HCEC 1CT (cell line): ENCODE data around the gene SREBF1.

Experiments used
- DNase-seq: peaks from one replicate; pipeline ENCODE4 v3.0.0-alpha.2; 2017

Gene SREBF1

DNA sequence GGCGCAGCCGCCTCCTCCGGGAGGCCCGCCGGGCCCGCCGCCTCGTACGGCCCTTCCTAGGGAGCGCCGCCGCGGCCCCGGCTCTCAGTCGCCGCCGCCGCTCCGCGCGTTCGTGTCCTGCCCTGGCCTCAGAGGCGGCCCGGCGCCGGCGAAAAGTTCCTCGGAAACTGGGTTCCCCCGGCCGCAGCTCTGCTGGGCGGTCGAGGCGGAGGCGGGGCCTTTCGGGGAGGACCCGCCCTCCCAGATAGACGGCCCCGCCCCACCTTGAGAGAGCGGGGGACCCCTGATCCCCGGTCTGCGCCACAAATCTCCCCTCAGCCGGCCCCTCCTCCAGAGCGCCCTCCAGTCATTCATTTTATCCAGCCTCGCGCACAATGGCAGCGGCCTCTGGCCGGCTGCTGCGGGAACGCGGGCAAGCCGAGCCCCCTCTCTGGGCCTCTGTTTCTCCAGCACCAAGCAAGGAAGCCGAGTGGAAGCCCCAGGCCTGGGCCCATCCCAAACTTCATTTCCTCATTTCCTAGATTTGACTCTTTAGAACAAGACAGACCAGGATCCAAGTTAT, at the start of gene SREBF1:
Gene SREBF1, minus strand, starts transcription at position 169 of the 562 bp plus-strand sequence. CDS start 169 bp downstream, outside the sequence.
- DNase-seq, result peak; percentile 67

DNA sequence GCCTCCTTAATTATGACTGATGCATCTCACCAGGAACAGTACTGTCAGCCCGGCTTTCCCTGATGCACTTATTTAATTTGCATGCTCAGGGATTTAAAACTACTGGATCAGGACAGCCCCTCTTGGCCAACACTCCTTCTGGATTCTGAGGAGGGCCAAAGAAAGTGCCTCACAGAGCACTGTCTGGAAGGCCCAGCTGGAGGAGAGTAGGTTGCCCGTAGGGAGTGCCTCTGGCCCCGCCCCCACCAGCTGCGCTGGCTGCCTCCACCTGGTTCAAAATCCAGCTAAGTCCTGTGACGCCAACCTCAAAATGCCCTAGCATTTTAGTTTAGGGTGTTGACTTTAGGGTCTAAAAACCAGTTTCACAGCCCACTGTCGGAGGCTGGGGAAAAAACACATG, 49.4 kb upstream of the SREBF1 start:
- DNase-seq, result no peak

DNA sequence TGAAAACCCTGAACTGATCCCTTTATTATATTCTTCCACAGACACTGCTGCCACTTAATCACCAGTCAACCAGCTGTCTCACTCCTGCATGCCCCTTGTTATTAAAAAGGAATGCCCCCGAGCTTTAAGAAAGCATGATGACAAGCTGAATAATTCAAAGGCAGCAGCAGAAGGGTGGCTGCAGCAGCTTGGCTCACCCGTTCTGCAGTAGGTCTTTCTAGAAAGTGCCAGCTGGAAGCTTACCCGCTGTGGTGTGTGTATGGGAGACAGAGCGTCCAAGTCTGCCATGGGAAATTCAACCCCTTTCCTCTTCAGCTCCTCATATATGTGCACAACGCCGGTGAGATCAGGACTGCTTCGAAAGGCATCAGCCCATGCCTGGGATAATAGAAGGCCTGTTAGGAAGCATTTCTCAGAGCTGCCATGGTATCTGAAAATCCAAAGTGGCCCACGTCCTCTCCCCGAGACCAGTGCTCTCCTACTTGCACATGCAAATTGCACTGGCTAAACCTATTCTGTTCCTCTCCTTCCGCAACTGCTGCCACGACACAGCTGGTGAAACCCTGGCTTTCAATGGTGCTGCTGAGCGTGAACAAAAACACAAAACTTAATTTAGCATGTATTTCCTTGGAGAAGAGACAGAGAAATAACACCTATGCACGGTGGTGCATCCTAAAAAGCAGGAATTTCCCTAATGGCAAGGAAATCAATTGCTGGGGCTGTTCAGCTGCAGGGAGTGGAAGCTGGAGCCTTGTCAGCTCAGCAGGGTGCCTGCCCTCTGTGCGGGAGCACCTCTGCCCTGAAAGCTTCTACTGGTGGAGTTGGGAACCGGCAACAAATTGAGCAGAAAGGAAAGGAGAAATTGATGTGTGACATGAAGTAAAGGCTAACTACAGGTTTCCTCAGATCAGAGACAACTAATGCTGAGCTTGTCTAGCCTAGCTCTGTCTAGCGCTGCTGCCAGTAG, 47.9 kb upstream of the SREBF1 start:
- DNase-seq, result no peak

DNA sequence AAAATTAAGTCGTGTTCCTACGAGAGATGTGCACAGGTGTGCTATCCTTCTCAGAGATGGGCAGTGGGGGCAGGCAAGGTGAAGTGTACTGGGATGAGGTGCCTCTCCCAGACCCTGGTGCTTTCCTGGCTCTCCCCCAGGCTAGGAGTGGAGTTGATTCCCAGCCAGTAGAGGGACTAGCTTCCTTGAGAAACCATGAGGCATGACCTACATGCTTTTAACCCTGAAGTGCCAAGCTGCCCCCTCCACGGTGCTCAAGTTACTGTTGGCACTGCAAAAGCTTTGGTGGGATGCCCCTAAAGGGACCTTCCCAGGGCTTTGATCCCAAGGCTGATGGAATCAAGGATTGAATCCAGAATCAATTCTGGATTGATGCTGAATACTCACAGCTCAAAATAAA, 47.0 kb upstream of the SREBF1 start:
- no peak for DNase-seq

DNA sequence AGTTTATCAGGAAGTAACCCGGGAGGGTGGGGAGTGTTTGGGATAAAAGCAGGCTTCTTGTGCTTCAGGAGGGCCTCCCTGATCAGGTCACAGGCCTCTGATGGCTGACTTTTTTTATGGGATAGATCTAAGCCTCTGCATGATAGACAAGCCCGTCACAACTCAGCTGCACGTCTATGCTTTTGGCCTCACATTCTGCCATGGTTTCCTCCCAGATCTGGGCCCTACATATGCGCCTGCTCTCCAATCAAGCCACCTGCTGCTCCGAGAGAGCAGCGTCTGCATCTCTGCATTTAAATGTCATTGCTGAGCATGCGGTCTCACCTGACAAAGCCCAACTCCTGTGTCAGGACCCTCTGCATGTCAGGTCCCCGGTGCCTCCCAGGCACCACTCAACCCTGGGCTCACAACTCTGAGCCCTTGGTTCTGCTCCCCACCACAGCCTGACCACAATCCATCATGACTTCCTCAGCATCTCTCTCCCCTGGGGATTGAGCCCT, 45.3 kb upstream of the SREBF1 start:
- no peak for DNase-seq

DNA sequence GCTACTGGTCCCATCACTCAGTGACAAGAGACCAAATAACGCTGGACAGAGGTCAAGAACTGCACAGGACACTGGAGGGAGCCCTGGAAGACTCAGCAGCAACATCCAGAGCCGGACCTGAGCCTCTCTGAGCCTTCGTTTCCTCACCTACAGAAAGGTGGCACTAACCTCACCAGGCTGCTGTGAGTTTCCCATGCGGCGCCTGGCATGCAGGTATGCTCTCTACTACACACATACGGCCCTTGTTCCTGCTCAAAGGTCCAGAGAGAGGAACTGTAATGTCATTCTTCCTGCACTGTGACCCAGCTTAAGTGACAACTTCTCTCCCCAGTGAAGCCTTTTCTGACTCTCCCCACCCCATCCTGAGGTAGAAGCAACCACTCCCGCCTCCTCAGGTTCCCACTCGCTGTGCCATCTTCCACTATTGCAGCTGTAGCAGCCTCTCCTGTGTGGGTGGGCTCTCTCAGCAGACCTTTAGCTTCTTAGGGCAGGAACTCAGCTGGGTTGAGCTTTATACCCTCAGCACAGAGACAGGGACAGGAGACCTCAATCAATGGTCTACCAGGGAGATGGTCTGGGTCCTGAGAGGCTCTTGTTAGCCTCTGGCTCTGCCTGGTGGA, 43.9 kb upstream of the SREBF1 start:
- DNase-seq, result no peak

DNA sequence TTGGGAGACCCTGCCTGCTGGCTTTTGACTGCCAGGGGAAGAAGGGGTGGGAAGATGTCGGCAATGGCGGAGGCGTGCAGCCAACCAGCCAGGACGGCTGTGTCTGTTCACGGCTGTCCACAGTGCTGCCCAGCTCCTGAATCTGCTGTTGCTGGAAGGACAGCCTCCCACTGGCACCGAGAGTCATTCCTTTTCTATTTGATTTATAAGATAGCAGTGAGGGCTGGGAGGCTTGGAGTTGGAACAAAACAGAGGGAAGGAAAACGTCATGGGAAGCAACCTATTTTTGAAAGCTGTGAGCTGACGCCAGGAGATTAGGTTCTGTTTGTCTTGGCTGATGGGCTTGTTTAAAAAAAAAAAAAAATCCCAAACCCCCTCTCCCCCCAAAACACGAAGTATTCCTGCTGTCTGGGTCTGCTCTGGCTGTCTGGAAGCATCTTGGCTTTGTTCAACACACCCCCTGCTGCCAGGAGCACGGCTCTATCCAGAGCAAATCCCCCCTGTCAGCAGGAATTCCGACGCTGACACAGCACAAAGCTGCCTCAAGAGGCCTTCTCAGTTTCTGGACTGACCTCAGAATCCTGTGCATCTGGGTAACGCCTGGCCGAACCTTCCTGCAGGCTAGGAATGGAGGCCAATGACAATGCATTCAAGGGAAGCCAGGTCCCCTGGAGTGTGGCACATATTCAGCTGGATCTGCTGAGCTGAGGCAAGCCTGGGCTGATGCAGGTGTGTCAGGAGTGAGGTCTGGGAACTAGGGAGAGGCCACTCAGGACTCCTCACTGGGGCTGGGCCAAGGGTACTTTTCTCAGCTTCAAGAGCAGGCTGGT, 41.0 kb upstream of the SREBF1 start:
- DNase-seq, result no peak

DNA sequence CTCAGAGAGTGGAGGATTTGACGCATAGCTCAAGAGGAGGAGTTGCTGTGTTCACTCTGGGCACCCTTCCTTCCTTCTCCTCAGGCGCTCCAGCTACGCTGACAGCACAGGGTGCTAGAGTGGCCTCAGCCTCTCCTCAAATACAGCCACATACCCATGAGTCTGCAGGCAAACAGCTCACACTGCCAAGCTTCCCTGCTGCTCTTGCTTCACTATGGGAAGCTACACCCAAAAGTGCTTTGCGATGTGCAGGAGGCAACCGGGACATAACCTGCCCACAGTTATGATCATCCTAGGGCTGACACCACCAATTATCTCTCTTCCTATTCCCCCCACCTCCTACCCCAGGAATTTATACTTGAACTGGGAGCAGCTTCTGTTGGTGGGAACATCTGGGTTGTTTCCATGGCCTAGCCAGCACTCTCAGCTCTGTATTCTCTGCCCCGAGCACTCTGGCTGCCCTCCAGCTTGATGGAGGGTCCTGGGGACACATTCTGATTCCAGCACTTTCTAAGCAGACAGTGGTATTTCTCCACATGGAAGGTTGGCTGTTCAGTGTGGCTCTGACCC, 40.3 kb upstream of the SREBF1 start:
- no peak for DNase-seq

DNA sequence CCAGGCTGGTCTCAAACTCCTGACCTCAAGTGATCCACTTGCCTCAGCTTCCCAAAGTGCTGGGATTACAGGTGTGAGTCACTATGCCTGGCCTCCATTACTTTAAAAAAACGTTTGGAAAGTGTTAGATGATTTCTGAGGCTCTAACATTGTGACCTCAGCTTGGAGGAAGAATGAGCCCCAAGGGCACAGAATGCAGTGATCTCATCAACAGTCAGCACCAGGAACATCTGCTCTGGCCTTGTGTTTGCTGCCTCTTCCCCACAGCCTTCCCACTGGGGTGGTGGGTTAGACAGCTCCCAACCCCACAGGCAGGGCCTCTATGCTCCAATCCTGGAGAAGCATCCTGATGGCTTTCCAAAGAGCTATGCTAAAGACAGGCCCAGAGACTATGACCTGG, 37.7 kb upstream of the SREBF1 start:
- peak; percentile 94 for DNase-seq

DNA sequence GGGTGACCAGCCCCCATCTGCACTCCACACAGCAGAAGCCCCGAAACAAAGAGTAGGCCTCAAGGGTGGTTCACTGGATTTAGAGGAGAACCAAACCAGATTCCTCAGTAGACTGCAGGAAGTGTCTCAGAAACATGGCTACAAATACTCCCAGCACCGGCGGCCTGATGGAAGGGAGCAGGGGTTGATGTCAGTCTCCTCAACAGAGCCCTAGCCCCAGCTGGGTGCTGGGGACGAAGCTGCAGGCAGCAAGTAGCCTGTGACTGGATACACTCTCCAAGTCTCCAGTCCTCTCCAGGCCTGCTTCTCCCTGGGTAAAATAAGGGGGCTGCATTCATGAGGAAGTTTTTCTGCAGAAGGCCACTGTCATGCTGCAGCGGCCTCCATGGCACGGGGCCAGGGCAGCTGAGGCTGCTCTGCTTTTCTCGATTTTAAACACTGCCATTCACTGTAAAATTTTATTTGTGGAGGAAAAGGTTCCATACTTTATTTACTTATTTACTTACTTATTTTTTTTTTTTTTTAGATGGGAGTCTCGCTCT, 36.7 kb upstream of the SREBF1 start:
- DNase-seq, result no peak

DNA sequence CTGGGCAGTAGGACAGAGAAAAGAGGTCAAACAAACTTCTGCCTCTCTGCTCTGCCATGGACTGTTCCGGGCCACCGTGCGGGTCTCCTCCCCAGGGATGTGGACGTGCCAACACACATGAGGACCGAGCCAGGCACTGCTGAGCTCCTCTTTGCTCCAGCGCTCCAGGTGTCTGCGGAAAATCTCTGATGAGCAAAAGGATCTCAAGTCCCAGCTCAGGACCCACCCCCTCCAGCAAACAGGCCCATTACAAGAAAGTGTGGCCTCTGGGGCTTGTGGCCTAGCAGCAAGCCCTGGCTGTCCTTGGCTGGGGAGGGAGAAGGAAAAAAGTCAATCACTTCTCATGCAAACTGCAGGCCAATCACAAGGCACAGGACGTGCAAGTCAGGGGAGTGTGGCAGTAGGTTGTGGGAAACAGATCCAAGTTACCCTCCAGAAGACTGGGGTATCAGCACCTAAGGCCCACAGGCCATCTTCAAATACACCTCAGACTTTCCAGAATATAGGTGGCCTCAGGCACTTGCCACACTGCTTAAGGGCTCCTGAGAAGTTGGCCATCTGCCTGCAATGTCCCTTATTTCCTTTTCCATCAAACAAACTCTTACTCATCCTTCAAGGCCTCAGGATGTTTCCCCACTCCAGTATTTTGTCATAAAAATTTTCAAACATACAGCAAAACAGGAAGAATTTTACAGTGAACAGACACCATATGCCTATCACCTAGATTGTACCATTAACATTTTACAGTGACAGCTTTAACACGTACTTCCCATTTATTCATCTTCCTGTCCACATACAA, 36.0 kb upstream of the SREBF1 start:
- DNase-seq, result peak; percentile 63

DNA sequence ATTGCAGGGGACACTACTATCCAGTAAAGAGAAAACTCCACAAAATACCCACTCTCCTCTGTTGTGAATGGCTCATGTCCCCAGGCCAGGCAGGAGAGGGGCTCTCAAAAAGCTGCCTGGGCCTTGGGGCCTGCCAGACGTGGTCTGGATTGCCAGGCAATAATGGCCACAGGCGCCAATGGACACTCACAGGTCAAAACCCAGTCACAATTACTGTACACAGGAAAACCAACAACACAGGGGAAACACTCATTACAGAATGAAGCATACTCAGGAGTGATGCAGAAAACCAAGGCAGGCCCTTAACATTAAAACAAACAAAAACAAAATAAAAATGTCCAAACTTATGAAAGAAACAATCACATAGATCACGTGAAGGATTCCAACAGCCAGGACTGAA, 35.1 kb upstream of the SREBF1 start:
- DNase-seq, result no peak

DNA sequence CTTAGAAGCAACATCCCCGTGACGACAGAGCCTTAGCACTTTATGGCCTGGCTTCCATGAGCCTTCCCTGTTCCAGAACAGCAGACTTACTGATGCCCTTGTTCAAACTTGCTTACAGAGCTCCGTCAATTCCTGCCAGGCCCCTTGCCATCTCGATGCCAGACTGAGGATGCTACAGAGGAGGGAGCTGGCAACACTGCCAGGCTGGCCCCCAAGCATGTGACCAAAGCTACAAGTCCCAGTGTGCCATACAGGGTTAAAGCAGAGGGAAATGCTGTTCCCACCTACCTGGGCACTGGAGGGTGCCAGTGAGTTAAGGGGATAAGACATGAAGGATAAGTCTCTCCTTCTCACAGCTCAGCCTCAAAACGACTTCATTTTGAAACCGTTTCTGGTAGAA, 33.5 kb upstream of the SREBF1 start:
- DNase-seq, result no peak

DNA sequence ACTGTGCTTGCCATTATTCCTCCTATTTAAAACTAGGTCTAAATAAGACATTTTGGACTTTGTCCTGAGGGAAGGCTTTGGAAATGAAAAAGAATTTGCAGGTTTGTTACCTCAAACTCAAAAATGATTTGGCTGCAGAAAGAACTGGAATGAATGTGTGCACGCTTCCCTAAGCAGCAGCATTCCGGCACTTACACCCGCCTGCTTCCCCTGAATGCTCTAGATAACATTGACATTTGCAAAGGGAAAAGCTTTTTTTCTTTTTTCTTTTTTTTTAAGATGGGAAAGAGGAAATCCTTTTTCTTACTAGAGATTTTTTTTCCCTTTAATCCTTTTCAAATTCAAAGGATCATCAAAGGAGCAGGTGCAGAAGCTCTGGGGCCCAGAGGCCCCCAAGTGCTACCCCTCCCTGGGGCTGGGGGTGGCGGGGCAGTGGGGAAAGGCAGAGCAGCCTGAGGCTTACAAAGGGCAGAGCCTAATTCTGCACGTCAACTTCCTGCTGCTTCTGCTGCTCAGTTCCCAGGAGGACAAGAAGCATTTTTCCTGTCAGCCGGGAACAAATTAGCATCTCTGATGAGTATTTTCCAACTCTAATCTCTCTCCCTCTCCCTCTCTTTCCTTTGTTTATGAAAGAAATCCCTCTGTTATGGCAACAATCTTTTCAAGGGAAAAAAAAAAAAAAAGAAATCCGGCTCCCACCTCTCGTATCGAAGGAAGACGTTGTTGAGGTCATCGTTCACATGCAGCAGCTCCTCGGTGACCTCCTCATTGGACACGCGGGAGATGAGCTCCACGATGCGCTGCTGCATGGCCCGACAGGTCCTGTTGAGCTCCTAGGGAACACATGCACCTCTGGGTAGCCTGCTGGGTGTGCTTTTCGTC, 32.1 kb upstream of the SREBF1 start:
- no peak for DNase-seq

DNA sequence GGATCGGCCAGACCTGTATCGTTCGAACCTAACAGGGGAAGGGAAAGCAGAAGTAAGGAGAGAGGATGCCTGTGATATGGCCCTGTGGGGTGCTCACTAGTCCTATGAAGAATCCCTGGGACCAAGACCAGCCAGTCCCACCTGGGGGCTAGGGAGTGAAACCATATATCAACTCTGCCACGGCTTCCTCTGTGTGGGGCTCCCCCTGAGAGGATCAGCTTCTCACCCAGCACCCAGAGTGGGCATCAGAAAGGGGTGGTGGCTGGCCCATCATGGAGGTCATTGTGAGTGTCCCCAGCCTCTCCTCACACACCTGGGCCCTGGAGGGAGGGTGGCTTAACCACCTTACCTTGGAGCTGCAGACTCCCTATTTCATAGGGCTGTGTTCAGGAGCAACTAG, 30.1 kb upstream of the SREBF1 start:
- no peak for DNase-seq

DNA sequence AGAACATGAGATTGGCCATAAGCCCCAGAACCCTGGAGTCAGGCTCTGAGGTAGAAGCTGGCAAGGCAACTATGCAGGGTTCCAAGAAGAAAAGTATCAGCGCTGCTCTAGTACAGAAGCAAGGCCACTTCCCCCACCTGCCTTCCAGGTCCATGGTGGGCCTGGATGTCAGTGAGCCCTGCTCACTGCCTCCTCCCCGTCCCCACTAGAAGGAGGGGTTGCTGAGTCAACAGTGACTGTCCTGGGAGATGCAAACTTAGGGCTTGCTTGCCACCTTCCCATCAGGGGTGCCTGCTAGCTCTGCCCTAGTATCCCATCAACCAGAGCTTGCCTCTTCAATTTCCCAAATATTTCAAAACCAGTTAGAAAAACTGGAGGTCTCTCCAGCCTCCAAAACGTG, 29.6 kb upstream of the SREBF1 start:
- DNase-seq, result no peak

DNA sequence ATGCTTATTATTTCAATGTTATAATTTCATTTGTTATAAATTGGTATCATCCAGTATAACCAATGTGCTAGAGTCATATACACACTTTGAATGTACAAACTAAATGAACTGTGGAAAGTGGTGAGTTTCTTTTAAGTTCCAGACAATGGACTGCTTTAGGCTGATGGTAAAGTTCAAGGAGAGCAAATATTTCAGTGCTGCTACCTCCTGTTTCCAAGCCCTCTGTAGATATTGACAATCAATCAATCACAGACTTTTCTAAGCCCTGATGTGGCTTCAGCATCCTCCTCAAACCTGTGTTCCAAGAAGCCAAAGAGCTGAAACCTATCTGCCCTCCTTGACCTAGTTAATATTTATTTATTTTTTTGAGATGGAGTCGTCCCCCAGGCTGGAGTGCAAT, 28.2 kb upstream of the SREBF1 start:
- DNase-seq, result no peak

DNA sequence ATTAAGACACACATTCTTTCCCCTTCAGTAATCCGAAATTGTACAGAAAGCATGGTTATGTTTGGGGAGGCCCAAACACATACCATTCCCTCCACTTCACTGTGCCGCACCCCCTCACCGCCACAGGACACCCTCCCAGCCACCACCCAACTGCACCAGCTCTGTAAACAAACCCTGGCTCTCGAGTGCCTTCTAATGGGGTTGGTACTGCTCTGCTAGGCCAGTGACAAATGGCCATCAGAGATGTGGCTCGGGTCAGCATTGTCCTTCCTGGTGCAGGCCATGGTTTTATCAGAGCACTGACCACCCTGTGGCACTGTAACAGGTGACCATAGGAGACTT, 24.0 kb upstream of the SREBF1 start:
- DNase-seq, result no peak

DNA sequence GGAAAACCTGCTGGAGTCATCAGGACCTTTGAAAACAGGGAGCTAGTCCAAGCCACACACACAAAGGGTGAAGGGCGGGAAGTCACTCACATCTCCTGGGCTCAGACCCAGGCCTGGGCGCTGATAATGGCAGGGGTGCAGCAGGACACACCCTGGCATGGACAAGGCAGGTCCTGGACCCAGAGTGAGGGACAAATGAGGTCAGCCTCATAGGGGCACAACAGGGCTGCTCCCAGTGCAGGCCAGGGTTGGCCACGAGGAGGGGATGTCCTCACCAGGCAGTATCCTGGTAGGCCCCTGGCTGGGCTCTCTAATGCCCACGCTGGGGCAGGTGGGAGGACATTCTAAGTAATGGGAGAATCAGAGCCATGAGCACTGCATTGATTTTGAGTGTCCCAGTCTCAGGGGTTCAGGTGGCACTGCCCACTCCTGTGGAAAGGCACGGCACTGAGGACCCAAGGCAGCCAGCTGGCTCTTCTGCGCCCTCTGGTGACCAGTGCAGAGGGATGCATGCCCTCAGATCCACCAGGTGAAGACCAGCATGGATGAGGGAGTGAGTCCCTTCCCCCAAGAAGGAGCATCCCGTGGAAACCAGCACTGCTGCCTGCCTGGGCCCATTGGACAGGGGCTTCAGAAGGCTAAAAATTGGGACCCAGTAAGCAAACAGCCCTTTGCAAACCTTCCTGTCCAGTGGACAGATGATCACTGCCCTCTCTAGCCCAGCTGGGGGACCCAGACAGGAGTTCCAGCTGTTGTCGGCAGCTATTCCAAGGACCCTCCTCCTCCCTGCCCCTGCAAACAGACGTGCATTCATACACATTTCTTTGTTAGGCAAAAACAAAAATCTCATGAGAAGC, 23.4 kb upstream of the SREBF1 start:
- DNase-seq, result peak; percentile 26
